A673 (cell line): Measurements from ENCODE around the gene HIRIP3. TPM values are rescaled to one million over a fixed set of nuclear protein-coding genes. Genes with fewer than 3 reads are reported as not detected.

Experiments
- BruUV-seq: library from RNA; stranded (reverse); fragments of 400-500 nt; replicated peaks from 2 replicates; lab custom pipeline; 2021; lab: Mats Ljungman, UMichigan
- CTCF ChIA-PET: fragments of 300-600 bp; sonication (Branson Sonifier 250); formaldehyde crosslinking; loops from one replicate; lab custom pipeline; 2022; ENCODE audit warnings: antibody characterized with exemption; lab: Charles Lee
- POLR2A ChIA-PET: fragments of 300-600 bp; sonication (Branson Sonifier 250); formaldehyde crosslinking; loops from one replicate; lab custom pipeline; 2022; ENCODE audit warnings: antibody characterized with exemption; ENCODE audit not compliant: low non-redundant PET; lab: Charles Lee
- DNase-seq: peaks from one replicate; pipeline ENCODE4 v3.0.0-alpha.2; 2015; ENCODE audit warnings: low spot score
- H3K27ac ChIP-seq: fragments of 200-600 bp; sonication (generic); 2 replicates; pipeline ENCODE4 v1.5.1; 2016; ENCODE audit warnings: mixed run types, low read depth, mild to moderate bottlenecking, mixed read lengths, antibody characterized with exemption, low read length; ENCODE audit not compliant: poor library complexity, severe bottlenecking
- H3K27me3 ChIP-seq: fragments of 200-600 bp; sonication (generic); replicated peaks from 2 replicates; pipeline ENCODE4 v1.6.1; 2017; ENCODE audit warnings: mixed run types, low read depth, mild to moderate bottlenecking, mixed read lengths, antibody characterized with exemption, low read length; ENCODE audit not compliant: insufficient read depth, poor library complexity
- H3K36me3 ChIP-seq: fragments of 200-600 bp; sonication (generic); 2 replicates; pipeline ENCODE4 v1.6.1; 2016; ENCODE audit warnings: mixed run types, mild to moderate bottlenecking, mixed read lengths, antibody characterized with exemption, low read length; ENCODE audit not compliant: insufficient read depth, poor library complexity, severe bottlenecking
- H3K4me1 ChIP-seq: fragments of 200-600 bp; sonication (generic); 2 replicates; pipeline ENCODE4 v1.6.1; 2017; ENCODE audit warnings: mixed run types, mild to moderate bottlenecking, mixed read lengths, antibody characterized with exemption, low read length; ENCODE audit not compliant: insufficient read depth, poor library complexity, severe bottlenecking
- H3K4me3 ChIP-seq: fragments of 200-600 bp; sonication (generic); 2 replicates; pipeline ENCODE4 v1.5.1; 2016; ENCODE audit warnings: low read depth, mixed run types, mild to moderate bottlenecking, mixed read lengths, low read length; ENCODE audit not compliant: poor library complexity, severe bottlenecking
- H3K9me3 ChIP-seq: fragments of 200-600 bp; sonication (generic); 2 replicates; pipeline ENCODE4 v1.6.1; 2016; ENCODE audit warnings: mixed run types, low read depth, mild to moderate bottlenecking, mixed read lengths, antibody characterized with exemption, low read length; ENCODE audit not compliant: poor library complexity, severe bottlenecking
- CTCF ChIP-seq: fragments of 300-800, 200-600 bp; sonication (generic); conservative IDR thresholded peaks from 2 replicates; pipeline ENCODE4 v1.5.1; 2017; ENCODE audit warnings: low read depth, mild to moderate bottlenecking, antibody characterized with exemption, low read length, moderate library complexity, mixed read lengths
- EZH2 ChIP-seq: fragments of 200-600 bp; sonication (generic); IDR thresholded peaks from 2 replicates; pipeline ENCODE4 v1.6.1; 2017; ENCODE audit warnings: borderline replicate concordance, low read depth, mild to moderate bottlenecking, mixed read lengths, antibody characterized with exemption, low read length; ENCODE audit not compliant: poor library complexity, severe bottlenecking
- intact Hi-C: fragments of 100-400 bp; cut with micrococcal nuclease; formaldehyde crosslinking; loops from one replicate; pipeline ENCODE4 v1.10.0; 2022; ENCODE audit not compliant: unreplicated experiment
- total RNA-seq: library from RNA; stranded (reverse); gene quantifications from 2 replicates; pipeline ENCODE4 v1.2.3, GENCODE V29; 2021

HIRIP3 gene
- total RNA-seq, 1 experiment from 2014 or later: 29.7 TPM

- CTCF ChIA-PET: no interaction called here
- Histone ChIP-seq H3K36me3 (peaks cover 11% of the 10 kb centered on the region), H3K27ac (no peak overlapping the region), H3K4me1 (peaks cover under 1% of the 10 kb centered on the region), H3K9me3 (no peaks in the 10 kb centered on the region), H3K4me3 (no peak overlapping the region), H3K27me3 (no peaks in the 10 kb centered on the region)
- no TSS peak for BruUV-seq
- intact Hi-C loops: no loop called here
- no peak for TF ChIP-seq EZH2
- no peak for TF ChIP-seq CTCF
- POLR2A ChIA-PET: interaction anchor here (0.6 kb wide), 1 partner anchor 71 kb away, joined by 6 read pairs; no protein-coding TSS in a partner anchor
- DNase-seq: no peak
These were observed 9.4 kb upstream of the HIRIP3 start for GRCh38 chr16:30004811-30005242.

DNA sequence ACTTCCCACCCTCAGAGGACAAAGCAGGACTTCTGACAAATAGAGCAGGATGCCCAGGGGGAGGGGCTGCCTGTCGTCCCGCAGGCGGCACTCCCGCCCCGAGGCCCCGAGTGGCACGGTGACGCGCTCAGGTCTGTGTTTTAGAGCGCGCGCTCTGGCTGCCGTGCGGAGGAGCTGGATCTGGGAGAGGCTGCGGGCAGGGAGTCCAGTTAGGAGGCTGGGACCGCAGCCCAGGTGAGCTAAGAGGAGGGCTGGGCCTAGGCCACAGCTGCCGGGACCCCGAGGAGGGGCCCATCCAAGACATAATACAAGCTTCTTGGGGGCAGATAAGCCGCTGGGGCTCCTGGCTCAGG, 9.0 kb upstream of the HIRIP3 start:
- peaks cover 11% of the 10 kb centered on the region for H3K36me3 ChIP-seq
- no TSS peak for BruUV-seq
- ChIA-PET CTCF (no interaction called here), POLR2A (interaction anchor here (0.6 kb wide), 1 partner anchor 70 kb away, joined by 6 read pairs; no protein-coding TSS in a partner anchor)
- H3K9me3 ChIP-seq: no peaks in the 10 kb centered on the region
- no peak overlapping the region for H3K4me3 ChIP-seq
- H3K4me1 ChIP-seq: no peaks in the 10 kb centered on the region
- H3K27ac ChIP-seq: no peak overlapping the region
- TF ChIP-seq EZH2 (no peak), CTCF (no peak)
- H3K27me3 ChIP-seq: no peaks in the 10 kb centered on the region
- no peak for DNase-seq
- intact Hi-C loops: no loop called here

- H3K27ac ChIP-seq: no peak overlapping the region
- CTCF ChIA-PET: no interaction called here
- intact Hi-C loops: no loop called here
These were observed 8.4 kb upstream of the HIRIP3 start for GRCh38 chr16:30003670-30004423.

More at GRCh38 chr16:30003670-30004423, 8.4 kb upstream of the HIRIP3 start:
- no peaks in the 10 kb centered on the region for H3K9me3 ChIP-seq
- H3K36me3 ChIP-seq: peaks cover 11% of the 10 kb centered on the region
- BruUV-seq: no TSS peak
- H3K4me1 ChIP-seq: no peaks in the 10 kb centered on the region
- no peak for DNase-seq
- POLR2A ChIA-PET: interaction anchor here (0.6 kb wide), 1 partner anchor 70 kb away, joined by 6 read pairs; no protein-coding TSS in a partner anchor
- TF ChIP-seq CTCF (no peak), EZH2 (no peak)
- no peaks in the 10 kb centered on the region for H3K27me3 ChIP-seq
- H3K4me3 ChIP-seq: no peak overlapping the region
